Astrocyte (in vitro differentiated cells and primary cell): Measurements from ENCODE around the gene IL1RAPL2.

Source experiments
- CTCF ChIP-seq: IDR thresholded peaks from 2 replicates; pipeline ENCODE4 v1.5.1; 2011; ENCODE audit warnings: low read depth, mild to moderate bottlenecking, inconsistent platforms, low read length, moderate library complexity; ENCODE audit not compliant: insufficient read depth
- EZH2 ChIP-seq: IDR thresholded peaks from 2 replicates; pipeline ENCODE4 v1.6.1; 2012; ENCODE audit warnings: mild to moderate bottlenecking, low read length, inconsistent platforms; ENCODE audit not compliant: insufficient read depth

GRCh38 chrX:105618393-105619101, 1052.5 kb downstream of the IL1RAPL2 start:
- TF ChIP-seq CTCF (no peak), EZH2 (no peak)
